ENCODE measurements around the gene WDR33.

Gene WDR33

DNA sequence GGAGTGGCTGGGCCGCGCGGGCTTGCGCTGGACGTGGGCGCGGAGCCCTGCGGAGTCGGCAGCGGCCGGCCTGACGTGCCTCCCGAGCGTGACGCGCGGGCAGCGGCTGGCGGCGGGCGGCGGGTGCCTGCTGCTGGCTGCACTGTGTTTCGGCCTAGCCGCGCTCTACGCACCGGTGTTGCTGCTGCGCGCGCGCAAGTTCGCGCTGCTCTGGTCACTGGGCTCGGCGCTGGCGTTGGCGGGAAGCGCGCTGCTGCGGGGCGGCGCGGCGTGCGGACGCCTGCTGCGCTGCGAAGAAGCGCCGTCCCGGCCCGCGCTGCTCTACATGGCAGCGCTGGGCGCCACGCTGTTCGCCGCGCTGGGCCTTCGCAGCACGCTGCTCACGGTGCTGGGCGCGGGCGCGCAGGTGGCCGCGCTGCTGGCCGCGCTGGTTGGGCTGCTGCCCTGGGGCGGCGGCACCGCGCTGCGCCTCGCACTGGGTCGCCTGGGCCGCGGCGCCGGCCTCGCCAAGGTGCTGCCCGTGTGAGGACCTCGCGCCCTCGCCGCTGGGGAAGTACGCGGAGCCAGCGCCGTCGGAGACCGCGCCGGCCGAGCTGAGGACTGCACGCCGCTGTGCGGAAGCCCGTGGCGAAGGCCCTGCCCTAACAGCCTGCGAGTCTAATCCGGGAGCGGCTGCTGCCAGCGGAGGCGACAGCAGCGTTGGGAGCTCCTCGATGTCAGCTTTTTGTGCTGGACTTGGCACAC lies 109.1 kb downstream of the WDR33 start:
- H3K9me3 Mint-ChIP-seq: no peaks in the 10 kb centered on the region
- peaks cover 45% of the 10 kb centered on the region for H3K4me1 Mint-ChIP-seq
- H3K4me3 Mint-ChIP-seq: peak overlapping the region; percentile 93
- peak overlapping the region; percentile 98 for H3K27ac Mint-ChIP-seq
- peaks cover 16% of the 10 kb centered on the region for H3K36me3 Mint-ChIP-seq
- H3K27me3 Mint-ChIP-seq: no peaks in the 10 kb centered on the region

DNA sequence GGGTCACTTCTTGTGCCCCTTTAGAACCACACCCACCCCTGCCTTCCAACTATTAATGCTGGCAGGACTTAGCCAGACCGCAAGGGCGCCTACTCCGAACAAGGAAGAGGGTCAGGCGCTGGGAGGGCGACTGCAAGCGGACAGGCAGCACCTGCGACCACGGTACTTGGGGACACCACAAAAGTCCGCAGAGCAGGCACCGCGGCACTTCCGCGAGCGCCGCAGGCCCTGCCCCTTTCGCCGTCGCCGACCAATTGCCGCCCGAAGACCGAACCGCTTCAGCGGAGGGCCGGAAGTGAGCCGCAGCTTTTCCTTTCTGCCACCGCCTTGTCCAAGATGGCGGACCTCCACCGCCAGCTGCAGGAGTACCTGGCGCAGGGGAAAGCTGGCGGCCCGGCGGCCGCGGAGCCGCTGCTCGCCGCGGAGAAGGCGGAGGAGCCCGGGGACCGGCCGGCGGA lies 109.7 kb downstream of the WDR33 start, which contains the start of gene SFT2D3:
Gene SFT2D3 (plus strand): TSS at position 305 of the 458 bp plus-strand sequence. CDS start 32 bp downstream, at position 337.
- peaks cover 43% of the 10 kb centered on the region for H3K4me1 Mint-ChIP-seq
- H3K4me3 Mint-ChIP-seq: peak within 1 kb of the TSS; percentile 93
- peaks cover 15% of the 10 kb centered on the region for H3K36me3 Mint-ChIP-seq
- no peaks in the 10 kb centered on the region for H3K27me3 Mint-ChIP-seq
- H3K27ac Mint-ChIP-seq: peak within 1 kb of the TSS; percentile 98
- no peaks in the 10 kb centered on the region for H3K9me3 Mint-ChIP-seq

DNA sequence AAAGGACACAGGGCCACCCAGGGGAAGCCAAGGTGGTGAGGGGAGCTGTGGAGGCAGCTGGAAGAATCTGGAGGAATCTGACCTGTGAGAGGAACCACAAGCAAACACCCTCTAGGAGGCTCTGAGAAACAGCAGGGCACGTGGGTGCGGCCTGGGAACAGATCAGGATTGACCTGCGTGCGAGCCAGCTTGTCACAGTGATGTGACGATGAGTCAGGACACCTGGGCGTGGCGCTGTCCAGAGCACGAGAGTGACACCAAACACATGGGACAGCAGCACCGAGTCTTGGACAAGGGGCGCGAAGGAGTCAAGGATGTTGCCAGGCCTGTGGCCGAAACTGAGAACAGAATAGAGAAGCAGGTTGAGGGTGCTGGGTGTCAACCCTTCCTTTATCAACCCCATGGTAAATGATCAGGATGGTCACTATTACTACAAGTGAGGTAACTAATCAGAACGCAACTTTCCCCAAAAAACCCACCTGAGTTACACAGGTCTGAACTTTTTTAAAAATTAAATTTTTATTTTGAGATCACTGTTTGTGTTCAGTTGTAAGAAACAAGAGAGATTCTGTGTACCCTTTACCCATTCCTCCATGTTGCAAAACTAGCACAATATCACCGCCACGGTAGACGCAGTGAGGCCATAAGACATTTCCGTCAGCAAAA lies 110.3 kb downstream of the WDR33 start:
- H3K27ac Mint-ChIP-seq: peak overlapping the region; percentile 96
- H3K9me3 Mint-ChIP-seq: no peaks in the 10 kb centered on the region
- peaks cover 15% of the 10 kb centered on the region for H3K36me3 Mint-ChIP-seq
- H3K4me1 Mint-ChIP-seq: peaks cover 42% of the 10 kb centered on the region
- H3K4me3 Mint-ChIP-seq: peak overlapping the region; percentile 93
- no peaks in the 10 kb centered on the region for H3K27me3 Mint-ChIP-seq

DNA sequence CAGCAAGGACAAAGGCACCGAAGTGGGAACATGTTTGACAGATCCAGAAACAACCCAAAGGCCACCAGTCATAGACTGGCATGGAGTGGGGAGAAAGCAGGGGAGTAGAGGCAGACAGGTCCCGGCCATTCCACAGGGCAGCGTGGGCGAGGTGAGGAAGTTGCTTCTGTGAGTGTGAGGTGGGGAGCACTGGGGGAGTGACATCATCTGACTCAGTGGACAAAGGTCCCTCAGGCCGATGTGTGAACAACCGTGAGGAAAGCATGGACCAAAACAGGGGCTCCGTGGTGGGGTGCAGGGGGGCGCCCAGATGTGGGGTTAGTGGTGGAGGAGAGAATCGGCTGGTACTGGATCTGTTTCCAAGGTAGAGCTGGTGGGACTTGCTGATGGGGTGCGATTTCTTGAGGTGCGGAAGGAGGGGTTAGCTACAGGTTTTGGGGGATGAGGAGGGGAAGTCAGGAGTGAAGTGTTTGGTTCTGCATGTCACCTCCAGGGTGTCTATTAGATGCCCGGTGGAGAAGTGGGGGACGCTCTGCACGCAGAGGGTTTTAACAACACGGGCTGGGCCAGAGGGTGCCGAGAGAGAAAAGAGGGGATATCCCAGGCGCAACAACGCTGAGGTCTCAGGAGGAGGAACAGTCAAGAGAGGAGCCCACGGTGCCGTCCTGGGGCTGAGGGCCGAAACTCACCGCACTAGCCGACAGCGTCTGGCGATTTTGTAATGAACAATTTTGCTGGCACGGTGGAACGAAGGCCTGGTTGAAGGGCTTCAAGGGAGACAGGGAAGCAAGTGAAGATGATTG lies 112.2 kb downstream of the WDR33 start:
- Mint-ChIP-seq H3K9me3 (no peaks in the 10 kb centered on the region), H3K27ac (peak overlapping the region; percentile 78), H3K4me3 (no peak overlapping the region), H3K4me1 (peaks cover 25% of the 10 kb centered on the region), H3K36me3 (peaks cover 6% of the 10 kb centered on the region), H3K27me3 (no peaks in the 10 kb centered on the region)

DNA sequence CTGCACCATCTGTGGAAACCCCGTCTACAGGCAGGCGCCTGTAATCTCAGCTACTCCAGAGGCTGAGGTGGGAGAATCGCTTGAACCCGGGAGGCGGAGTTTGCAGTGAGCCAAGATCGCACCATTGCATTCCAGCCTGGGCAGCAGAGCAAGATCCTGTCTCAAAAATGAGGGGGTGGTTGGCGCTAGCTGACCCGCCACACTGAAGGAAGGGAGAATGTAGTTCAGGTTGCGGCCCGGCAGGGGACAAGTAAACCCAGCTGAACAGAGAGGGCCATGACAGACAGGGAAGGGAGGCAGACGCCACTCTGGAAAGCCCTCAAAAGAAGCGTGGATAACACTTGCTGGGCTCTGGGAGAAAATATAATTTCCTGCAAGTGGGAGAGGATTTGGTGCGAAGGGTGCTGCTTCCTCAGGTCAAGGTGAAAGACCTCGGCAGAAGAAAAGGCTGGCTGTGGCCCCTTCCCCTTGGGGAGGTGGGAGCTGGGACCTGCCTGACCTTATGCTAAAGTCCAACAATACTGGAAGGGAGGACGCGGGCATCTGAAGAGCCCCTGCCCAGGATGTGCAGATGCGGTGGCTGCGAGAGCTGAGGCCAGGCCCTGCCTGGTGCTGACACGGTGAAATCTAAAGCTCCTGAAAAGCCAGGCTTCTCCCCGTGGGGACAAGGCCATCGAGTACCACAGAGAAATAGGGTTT lies 113.3 kb downstream of the WDR33 start:
- no peak overlapping the region for H3K4me3 Mint-ChIP-seq
- peaks cover 6% of the 10 kb centered on the region for H3K36me3 Mint-ChIP-seq
- no peak overlapping the region for H3K27ac Mint-ChIP-seq
- H3K9me3 Mint-ChIP-seq: no peaks in the 10 kb centered on the region
- H3K27me3 Mint-ChIP-seq: no peaks in the 10 kb centered on the region
- H3K4me1 Mint-ChIP-seq: peaks cover 14% of the 10 kb centered on the region

DNA sequence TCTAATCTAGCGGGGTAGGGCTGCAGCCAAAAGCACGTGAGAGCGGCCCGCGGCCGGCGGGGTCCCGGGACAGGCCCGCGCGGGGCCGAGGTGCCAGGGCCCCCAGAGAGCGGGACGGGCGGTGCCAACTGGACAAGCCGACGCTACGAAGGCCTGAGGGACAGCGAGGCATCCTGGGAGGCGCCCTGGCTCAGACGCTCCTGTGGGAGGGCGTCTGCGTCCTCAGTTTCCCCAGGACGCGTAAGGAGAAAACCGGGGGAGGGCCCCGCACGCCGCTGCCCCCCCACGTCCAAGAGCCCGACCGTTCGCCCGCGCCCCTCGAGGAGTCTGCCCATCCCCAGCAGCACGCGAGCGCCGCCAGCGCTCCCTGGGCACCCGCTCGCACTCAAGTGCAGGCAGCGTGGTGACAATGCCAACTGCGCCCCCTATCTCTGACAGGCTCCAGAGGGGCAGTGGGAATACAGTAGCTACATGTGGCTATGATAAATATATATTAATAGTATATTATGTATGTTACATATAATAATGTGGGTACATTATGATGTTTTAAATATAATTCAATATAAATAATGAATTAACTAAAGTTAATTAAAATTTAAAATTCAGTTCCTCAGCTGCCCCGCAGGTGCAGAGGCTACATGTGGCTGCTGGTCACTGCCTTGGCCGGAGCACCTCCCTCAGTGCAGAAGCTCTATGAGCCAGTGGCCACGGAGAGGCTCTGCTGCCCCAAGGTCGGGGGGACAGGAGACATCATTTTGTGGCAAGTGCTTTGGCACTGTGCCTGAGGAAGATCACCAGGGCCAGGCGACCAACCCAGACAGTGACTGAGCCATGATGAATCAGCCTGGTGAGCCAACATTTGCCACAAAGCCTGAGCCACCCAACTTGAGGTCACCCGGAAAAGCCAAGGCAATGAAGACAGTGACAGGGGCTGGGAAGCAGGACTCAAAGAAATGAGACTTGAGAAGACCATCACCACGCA lies 115.2 kb downstream of the WDR33 start:
- H3K27me3 Mint-ChIP-seq: no peaks in the 10 kb centered on the region
- H3K4me1 Mint-ChIP-seq: peaks cover 8% of the 10 kb centered on the region
- no peak overlapping the region for H3K4me3 Mint-ChIP-seq
- H3K36me3 Mint-ChIP-seq: peaks cover 16% of the 10 kb centered on the region
- peaks cover 10% of the 10 kb centered on the region for H3K9me3 Mint-ChIP-seq
- H3K27ac Mint-ChIP-seq: no peak overlapping the region

DNA sequence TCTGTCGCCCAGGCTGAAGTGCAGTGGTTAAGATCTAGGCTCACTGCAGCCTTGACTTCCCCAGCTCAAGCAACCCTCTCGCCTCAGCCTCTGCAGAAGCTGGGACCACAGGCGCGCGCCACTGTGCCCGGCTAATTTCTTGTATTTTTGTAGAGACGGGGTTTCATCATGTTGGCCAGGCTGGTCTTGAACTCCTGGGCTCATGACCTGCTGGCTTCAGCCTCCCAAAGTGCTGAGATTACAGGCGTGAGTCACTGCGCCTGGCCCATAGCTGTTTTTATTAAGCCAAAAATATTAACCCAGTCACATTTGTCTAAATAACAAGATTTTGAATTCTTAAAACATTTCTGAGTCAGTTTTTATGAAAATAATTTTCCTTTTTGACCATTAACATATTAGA lies 116.0 kb downstream of the WDR33 start:
- Mint-ChIP-seq H3K27me3 (no peaks in the 10 kb centered on the region), H3K9me3 (peaks cover 10% of the 10 kb centered on the region), H3K36me3 (peaks cover 16% of the 10 kb centered on the region), H3K4me3 (no peak overlapping the region), H3K27ac (no peak overlapping the region), H3K4me1 (peaks cover under 1% of the 10 kb centered on the region)

DNA sequence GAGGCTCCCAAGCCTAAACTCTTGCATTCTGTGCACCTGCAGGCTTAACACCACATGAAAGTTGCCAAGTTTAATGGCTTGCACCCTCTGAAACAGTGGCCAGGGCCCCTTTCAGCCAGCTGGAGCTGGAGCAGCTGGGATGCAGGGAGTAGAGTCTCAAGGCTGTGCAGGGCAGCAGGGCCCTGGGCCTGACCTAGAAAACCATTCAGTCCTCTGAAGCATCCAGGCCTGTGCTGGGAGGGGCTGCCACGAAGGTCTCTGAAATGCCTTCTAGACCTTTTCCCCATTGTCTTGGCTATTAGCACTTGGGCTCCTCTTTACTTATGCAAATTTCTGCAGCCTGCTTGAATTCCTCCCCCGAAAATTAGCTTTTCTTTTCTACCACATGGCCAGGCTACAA lies 120.3 kb downstream of the WDR33 start:
- H3K27me3 Mint-ChIP-seq: no peaks in the 10 kb centered on the region
- peaks cover 15% of the 10 kb centered on the region for H3K36me3 Mint-ChIP-seq
- no peak overlapping the region for H3K27ac Mint-ChIP-seq
- H3K4me3 Mint-ChIP-seq: no peak overlapping the region
- no peaks in the 10 kb centered on the region for H3K4me1 Mint-ChIP-seq
- H3K9me3 Mint-ChIP-seq: peaks cover 10% of the 10 kb centered on the region

DNA sequence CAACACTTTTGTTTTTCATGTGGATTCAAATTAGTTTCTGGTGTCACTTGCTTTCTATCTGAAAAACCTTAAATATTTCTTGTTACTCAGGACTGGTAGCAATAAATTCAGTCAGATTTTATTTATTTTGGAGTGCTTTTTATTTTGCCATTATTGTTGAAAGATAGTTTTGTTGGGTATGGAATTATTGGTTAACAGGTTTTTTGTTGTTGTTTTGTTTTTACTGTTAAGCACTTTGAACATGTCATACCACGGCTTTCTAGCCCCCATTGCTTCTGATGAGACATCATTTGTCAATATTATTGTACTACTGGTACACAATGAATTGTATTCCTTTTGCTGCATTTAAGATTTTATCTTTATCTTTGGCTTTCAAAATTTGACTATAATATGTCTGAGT lies 122.6 kb downstream of the WDR33 start:
- Mint-ChIP-seq H3K9me3 (peaks cover 10% of the 10 kb centered on the region), H3K27ac (no peak overlapping the region), H3K36me3 (peaks cover 15% of the 10 kb centered on the region), H3K4me1 (no peaks in the 10 kb centered on the region), H3K4me3 (no peak overlapping the region), H3K27me3 (no peaks in the 10 kb centered on the region)

DNA sequence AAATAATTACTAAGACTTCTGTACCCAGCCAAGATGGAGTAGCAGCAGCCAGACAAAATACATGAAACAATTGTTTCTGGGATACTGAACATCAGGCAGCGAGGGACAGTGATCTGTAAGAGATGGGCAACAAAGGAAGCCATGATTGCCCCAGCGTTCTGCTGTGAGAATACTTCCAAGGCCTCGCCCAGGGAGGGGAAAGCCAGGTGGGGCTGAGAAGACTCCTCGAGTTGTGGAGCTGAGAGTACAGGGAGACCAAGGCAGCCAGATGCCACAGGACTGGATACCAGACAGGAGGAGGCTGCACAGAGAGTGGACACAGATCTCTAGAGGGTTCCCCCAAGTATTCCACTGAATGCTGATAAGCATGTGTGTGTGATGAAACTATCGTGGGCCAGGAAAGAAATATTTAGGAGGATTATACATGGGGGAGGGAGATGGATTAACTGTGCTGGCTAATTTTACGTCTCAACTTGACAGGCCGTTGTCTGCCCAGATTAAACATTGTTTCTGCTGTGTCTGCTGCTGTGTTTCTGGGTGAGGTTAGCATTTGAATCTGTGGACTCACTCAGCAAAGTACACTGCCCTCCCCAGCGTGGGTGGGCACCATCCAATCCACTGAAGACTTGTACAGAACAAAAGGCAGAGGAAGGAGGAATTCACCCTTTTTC lies 125.4 kb downstream of the WDR33 start:
- no peaks in the 10 kb centered on the region for H3K9me3 Mint-ChIP-seq

DNA sequence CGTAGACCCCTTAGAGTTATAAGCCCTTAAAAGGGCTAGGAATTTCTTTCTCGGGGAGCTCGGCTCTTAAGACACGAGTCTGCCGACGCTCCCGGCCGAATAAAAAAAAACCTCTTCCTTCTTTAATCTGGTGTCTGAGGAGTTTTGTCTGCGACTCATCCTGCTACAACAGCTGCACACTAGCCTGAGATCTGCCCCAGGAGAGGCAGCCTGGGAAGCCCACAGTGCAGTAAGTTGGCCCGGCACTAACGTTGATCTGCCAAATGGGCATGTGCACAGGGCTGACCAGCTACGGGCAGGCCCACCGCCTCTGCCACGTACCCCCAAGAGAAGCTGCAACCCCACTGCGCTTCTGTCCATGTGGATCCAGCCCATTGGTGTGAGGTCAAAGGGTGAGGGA lies 127.2 kb downstream of the WDR33 start:
- H3K27ac Mint-ChIP-seq: no peak overlapping the region
- H3K27me3 Mint-ChIP-seq: no peaks in the 10 kb centered on the region
- H3K36me3 Mint-ChIP-seq: no peaks in the 10 kb centered on the region
- no peaks in the 10 kb centered on the region for H3K9me3 Mint-ChIP-seq
- H3K4me1 Mint-ChIP-seq: peaks cover 6% of the 10 kb centered on the region
- no peak overlapping the region for H3K4me3 Mint-ChIP-seq

More for the DNA sequence above, 125.4 kb downstream of the WDR33 start:
- Mint-ChIP-seq H3K4me3 (no peak overlapping the region), H3K27ac (no peak overlapping the region), H3K36me3 (peaks cover 1% of the 10 kb centered on the region), H3K4me1 (peaks cover 6% of the 10 kb centered on the region), H3K27me3 (no peaks in the 10 kb centered on the region)

DNA sequence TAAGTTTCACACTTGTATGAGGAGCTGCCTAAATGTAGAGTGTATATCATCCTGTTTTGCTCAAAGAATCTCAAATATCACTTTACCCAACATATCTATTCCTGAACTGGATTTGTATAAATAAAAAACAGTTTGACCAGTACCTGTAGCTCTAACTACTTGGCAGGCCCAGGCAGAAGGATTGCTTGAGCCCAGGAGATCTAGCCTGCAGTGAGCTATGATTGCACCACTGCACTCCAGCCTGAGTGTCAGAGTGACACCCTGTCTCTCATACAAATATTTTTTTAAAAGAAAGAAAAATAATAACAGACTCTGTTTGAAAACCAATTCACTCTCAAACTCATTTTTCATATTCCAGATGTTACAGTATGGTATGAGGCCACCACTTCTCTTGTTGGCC lies 127.9 kb downstream of the WDR33 start:
- Mint-ChIP-seq H3K36me3 (no peaks in the 10 kb centered on the region), H3K27ac (no peak overlapping the region), H3K4me1 (peaks cover 6% of the 10 kb centered on the region), H3K9me3 (no peaks in the 10 kb centered on the region), H3K27me3 (peaks cover 3% of the 10 kb centered on the region), H3K4me3 (no peak overlapping the region)

DNA sequence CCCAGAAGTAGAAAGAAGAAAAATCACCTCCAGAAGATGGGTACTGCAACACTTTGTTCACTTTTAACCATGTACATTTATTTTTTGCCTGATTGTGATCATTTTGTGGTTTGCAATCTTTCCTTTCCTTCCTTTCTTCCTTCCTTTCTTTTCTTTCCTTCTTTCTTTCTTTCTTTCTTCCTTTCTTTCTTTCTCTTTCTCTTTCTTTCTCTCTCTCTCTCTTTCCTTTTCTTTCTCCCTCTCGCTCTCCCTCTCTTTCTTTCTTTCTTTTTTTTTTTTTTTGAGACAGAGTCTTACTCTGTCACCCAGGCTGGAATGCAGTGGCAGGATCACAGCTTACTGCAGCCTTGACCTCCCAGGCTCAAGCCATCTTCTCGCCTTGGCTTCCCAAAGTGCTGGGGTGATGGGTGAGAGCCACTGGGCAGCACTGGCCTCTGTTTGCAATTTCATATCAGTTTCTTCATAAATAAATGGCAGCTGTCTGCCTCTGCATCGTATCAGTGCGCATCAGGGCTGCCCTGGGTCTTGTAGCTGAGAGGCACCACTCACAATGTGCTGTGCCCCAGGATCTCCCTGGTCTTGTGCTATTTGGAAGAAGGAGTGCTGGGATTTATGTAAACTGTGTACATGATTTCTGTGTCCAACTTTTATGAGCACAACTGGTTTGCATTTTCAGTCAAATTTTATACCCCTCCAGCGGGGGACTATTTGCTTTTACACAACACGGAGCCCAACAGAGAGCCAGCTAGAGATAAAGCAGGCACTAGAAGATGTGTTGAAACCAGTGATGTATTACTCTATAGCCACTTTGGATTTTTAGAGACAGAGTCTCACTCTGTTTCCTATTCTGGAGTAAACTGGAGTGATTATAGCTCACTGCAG lies 128.8 kb downstream of the WDR33 start:
- Mint-ChIP-seq H3K4me3 (no peak overlapping the region), H3K36me3 (no peaks in the 10 kb centered on the region), H3K4me1 (peaks cover 6% of the 10 kb centered on the region), H3K27me3 (peaks cover 3% of the 10 kb centered on the region), H3K9me3 (no peaks in the 10 kb centered on the region), H3K27ac (no peak overlapping the region)

Data from activated naive CD4-positive, alpha-beta T cell treated with anti-CD3 and anti-CD28 coated beads, Interleukin-2, amount 50 U/mL, for 24 hours (primary cell).